GM13977 (cell line): ENCODE measurements around the gene MICALL2.

Source experiments
- DNase-seq: peaks from one replicate; pipeline ENCODE4 v3.0.0; 2012; ENCODE audit warnings: low spot score
- in situ Hi-C: fragments of 300-500 bp; cut with MboI; formaldehyde crosslinking; loops from one replicate; pipeline ENCODE4 v1.12.0; 2022; ENCODE audit warnings: low sequenced_read_pairs, low pct_unique_long_range_greater_than_20kb, mixed read lengths, inconsistent platforms; ENCODE audit not compliant: unreplicated experiment
- TF ChIP-seq, protein P1 (sequence below): IDR thresholded peaks from 2 replicates; pipeline ENCODE4 v1.5.1; 2012; ENCODE audit warnings: mild to moderate bottlenecking, control low read depth; ENCODE audit not compliant: insufficient read depth; ENCODE audit errors: extremely low read depth, missing control alignments

MICALL2 gene

DNA sequence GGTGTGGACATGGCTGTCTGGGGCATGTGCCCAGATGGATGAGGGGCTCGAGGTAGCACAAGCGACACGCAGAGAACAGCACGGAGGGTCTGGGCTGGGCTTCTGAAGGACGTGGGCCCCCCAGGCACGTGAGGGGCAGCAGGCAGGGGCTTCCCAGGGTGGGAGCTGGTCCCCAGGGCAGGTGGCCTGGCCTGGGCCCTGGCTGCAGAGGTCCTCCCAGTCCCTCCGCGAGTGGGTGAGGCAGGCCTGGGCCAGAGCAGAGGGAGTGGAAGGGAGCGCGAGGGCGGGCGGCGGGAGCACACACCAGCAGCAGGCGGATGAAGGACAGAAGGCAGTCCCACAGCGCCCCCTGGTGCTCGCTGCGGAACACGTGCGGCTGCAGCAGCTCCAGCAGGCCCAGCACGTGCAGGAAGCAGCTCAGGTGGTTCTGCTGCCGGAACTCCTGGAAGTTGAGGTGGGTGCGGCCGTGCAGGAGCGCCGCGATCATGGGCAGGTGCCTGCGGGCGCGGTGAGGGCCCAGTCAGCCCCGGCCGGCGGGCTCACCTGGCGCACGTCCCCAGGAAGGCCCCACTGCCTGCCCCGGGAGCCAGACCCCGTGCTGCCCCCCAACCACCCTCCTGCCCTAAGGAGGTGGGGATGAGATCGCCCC, 14.7 kb upstream of the MICALL2 start:
- TF ChIP-seq, protein P1, sequence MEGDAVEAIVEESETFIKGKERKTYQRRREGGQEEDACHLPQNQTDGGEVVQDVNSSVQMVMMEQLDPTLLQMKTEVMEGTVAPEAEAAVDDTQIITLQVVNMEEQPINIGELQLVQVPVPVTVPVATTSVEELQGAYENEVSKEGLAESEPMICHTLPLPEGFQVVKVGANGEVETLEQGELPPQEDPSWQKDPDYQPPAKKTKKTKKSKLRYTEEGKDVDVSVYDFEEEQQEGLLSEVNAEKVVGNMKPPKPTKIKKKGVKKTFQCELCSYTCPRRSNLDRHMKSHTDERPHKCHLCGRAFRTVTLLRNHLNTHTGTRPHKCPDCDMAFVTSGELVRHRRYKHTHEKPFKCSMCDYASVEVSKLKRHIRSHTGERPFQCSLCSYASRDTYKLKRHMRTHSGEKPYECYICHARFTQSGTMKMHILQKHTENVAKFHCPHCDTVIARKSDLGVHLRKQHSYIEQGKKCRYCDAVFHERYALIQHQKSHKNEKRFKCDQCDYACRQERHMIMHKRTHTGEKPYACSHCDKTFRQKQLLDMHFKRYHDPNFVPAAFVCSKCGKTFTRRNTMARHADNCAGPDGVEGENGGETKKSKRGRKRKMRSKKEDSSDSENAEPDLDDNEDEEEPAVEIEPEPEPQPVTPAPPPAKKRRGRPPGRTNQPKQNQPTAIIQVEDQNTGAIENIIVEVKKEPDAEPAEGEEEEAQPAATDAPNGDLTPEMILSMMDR: peak; percentile 98
- in situ Hi-C loops: no loop called here
- DNase-seq: peak; percentile 96

DNA sequence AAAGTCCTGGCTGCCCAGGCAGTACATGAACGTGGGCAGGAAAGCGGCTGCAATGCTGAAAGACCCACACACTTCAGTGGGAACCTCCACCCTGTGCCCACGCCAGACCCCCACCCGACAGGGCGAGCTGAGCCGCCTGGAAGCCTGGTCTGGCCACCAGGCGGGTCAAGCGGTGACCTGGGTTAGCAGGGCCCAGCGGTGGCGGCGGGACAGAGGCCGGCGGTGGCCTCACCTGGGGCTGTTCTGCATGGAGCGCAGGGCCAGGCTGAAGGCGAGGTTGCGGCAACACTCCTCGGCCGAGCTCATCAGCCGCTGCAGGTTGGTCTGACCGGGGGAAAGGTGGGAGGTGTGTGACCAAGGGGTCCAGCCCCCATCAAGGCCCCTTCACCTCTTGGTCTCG, 11.6 kb upstream of the MICALL2 start:
- in situ Hi-C loops: no loop called here
- no peak for DNase-seq
- TF ChIP-seq, protein P1: no peak

DNA sequence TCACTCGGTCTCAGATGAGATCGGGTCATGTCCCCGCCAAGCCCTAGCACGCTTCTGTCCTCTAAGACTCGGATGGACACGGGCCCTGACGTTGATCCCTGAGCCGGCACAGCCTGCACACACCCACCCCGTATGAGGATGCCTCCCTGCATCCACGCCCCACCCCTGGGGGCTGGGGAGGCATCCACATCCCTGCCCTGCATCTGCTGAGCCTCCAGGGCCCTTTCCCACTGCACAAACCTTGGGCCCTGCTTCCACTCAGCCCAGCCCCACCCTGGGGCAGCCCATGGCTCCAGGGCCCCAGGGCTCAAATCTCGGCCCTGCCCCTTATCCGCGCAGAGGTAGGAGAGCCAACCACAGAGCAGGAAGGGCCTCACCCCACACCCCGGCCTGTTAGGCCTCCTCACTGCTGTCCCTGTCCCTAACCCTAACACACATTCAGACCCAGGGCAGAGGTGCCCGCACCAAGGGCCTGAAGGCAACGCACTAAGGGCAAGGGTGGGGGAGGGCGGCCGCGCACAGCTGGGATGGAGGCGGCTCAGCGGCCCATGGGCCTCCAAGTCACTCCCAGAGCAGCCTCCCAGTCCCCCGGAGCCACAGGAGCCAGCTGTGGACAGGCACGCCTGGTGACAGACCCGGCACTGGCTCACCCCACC, 9.5 kb upstream of the MICALL2 start:
- TF ChIP-seq, protein P1: no peak
- no peak for DNase-seq
- in situ Hi-C loops: no loop called here

DNA sequence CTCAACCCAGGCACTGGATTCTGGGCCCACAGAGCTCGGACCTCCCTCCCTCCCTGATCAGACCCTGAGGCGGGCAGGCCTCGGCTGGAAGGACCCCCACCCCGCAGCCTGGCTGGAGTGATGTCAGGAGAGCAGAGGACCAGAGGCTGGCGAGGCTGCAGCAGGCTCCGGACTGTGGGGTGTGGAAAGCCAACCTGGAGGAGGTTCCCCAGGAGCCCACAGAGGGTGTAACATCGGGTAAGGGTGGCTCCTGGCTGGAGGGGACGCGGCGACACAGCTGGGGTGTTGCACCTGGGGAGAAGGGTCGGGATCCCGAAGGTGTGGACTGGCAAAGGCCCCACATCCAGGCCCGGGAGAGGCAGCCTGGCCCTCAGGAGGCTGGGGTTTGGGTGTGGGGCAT, 8.9 kb upstream of the MICALL2 start:
- in situ Hi-C loops: no loop called here
- TF ChIP-seq, protein P1: no peak
- no peak for DNase-seq

DNA sequence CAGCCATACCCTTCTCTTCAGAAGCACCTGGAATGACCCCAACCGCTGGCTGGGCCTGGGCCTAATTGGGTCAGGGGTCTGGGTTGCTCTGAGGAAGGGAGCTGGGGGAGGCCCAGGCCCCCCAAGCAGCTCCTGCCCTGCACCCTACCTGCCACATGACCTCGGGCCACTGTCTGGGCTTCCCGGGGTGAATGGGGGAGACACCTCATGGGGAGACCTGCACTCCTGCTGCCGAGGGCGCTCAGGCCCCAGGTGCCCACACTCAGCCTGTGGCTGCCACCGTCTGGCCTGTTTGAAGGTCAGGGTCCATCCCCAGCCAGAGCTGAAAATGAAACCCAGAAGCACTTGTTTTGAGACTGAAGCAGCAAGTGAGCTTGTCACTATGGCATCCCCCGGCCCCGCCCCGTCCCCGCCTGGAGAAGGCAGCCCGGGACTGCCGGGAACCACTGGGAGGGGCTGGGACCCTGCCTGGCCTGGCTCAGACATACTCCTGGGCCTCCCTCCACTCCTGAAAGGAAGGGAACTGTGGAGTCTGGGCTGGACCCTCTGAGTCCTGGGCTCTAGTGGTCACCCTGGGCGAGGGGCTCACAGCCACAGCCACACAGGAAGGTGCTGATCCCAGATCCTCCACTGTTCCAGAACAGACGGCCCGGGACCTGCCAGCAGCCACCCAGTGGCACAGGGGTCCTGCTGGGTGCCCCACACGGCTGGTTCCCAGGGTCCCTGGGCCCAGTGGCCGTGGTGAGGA, 7.4 kb upstream of the MICALL2 start:
- no peak for DNase-seq
- in situ Hi-C loops: no loop called here
- TF ChIP-seq, protein P1: no peak

DNA sequence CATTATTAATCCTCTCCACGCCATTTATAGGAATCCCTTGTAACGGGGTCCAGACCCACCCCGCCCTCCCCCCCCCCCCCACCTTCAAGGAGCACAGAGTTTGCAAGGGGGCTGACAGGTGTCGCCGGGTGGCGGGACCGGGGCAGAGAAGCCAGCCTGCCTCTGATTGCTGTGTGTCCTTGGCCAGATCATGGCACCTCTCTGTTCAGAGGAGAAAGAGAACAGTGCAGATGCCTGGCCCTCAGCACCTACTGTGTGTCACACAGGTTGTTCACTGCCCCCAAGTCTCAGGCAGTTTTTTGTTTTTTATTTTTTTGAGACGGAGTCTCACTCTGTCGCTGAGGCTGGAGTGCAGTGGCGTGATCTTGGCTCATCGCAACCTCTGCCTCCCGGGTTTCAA, 5.4 kb upstream of the MICALL2 start:
- TF ChIP-seq, protein P1: no peak
- DNase-seq: no peak
- in situ Hi-C loops: no loop called here
